Measurements from ENCODE around the gene ZNRF1. TPM values are rescaled to one million over a fixed set of nuclear protein-coding genes. Genes with fewer than 3 reads are reported as not detected.

Gene ZNRF1
- total and polyA plus RNA-seq, 10 of the 15 experiments (the other 5 are each of a cell fraction or from before 2014, with no cell fraction given): 5.8 to 25.9 (median 14.3) TPM

DNA sequence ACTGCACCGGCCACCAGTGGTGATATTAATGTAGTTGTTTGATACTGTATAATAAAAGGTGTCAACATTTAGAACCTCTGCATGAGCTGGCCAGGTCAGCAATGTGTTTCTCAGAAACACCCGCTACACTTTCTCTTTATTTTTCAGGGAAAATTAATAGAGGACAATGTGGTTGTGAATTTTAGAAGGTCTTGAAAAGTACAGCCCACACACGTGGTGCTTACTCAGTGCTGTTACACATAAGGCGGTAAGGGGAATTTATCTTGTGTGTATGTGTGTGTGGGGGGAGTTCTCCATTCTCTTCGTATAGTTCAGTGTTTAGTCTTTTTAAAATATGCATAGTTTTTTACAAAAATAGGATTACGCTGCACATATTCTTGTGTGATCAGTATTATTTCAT is 145.1 kb downstream of the ZNRF1 start:
- in situ Hi-C loops (cut with MboI) (no loop called here), intact Hi-C loops (cut with micrococcal nuclease; ENCODE audit: unreplicated experiment) (no loop called here)
- CTCF ChIA-PET: no interaction called here

DNA sequence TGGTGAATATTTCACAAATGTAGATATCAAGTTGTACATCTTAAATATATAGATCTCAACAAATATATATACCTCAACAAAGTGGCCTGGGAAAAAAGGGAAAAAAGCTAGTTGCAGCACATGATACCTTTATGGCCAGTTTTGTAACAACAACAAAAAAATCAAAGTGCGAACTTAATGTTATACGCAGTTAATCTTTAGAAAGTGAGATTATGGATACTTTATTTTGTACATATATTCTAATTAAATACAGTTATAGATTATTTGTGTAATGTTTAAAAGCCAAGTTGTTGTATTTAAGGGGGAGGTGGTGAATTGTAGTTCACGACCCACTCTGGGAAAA is 149.1 kb downstream of the ZNRF1 start:
- H3K27ac ChIP-seq (ENCODE audit: control insufficient read depth, insufficient read depth): no peak overlapping the region
- ChIA-PET SMC1A (ENCODE audit: uncharacterized antibody, unreplicated experiment) (no interaction called here), RAD21 (ENCODE audit: unreplicated experiment) (no interaction called here), CTCF (no interaction called here), POLR2A (no interaction called here)
- no peaks in the 10 kb centered on the region for H4K20me1 ChIP-seq (ENCODE audit: control insufficient read depth, insufficient read depth)
- peaks cover 9% of the 10 kb centered on the region for H3K9me3 ChIP-seq (replicated peaks; ENCODE audit: control insufficient read depth, insufficient read depth, low read length)
- no peak overlapping the region for H3K4me3 ChIP-seq
- in situ Hi-C loops (cut with MboI): no loop called here
- no peaks in the 10 kb centered on the region for H3K36me3 ChIP-seq (ENCODE audit: control insufficient read depth in 2 of 2, insufficient read depth in 2 of 2, low read length in 1 of 2)
- TF ChIP-seq IRF3 (IDR thresholded peaks at IDR 0.05) (no peak), TCF7 (IDR thresholded peaks at IDR 0.05; ENCODE audit: borderline replicate concordance) (0 out of 2 replicates have a peak, but pooled peaks have one; percentile 29)
- intact Hi-C loops (cut with micrococcal nuclease; ENCODE audit: unreplicated experiment): no loop called here
- peaks cover 5% of the 10 kb centered on the region for H3K79me2 ChIP-seq (ENCODE audit: control insufficient read depth, insufficient read depth, low read length)
- 65% methylated on average over 3 of the region's 3 CpGs for WGBS (ENCODE audit: insufficient coverage, insufficient replicate concordance, low lambda C conversion rate, missing lambda C conversion rate)
- no peaks in the 10 kb centered on the region for H3K27me3 ChIP-seq (replicated peaks in 1 of 2; ENCODE audit: control insufficient read depth in 2 of 2, insufficient read depth in 2 of 2, low read length in 1 of 2)
- no peak overlapping the region; the same call in 1 of the 2 replicates for H3K9ac ChIP-seq (ENCODE audit: control insufficient read depth, insufficient read depth, low read length)
- no peaks in the 10 kb centered on the region for H3K4me1 ChIP-seq (ENCODE audit: control insufficient read depth, insufficient read depth, low read length)
- FAIRE-seq (no peak), ATAC-seq (no peak), DNase-seq (ENCODE audit: low read depth, low spot score) (no peak)
- no TSS peak for BruUV-seq (replicated peaks)
- H2AFZ ChIP-seq (ENCODE audit: control insufficient read depth, low read depth, low read length): peak overlapping the region; percentile 72
- H3K4me2 ChIP-seq (ENCODE audit: control insufficient read depth, insufficient read depth): peak overlapping the region; percentile 41; the same call in 1 of the 2 replicates

More for the DNA sequence above, 145.1 kb downstream of the ZNRF1 start:
- Histone ChIP-seq H3K27me3 (replicated peaks in 1 of 2; ENCODE audit: control insufficient read depth in 2 of 2, insufficient read depth in 2 of 2, low read length in 1 of 2) (no peaks in the 10 kb centered on the region), H3K27ac (ENCODE audit: control insufficient read depth, insufficient read depth) (no peak overlapping the region), H3K9me3 (replicated peaks; ENCODE audit: control insufficient read depth, insufficient read depth, low read length) (no peaks in the 10 kb centered on the region; the same call in 2 of the 3 replicates), H3K79me2 (ENCODE audit: control insufficient read depth, insufficient read depth, low read length) (peaks cover under 1% of the 10 kb centered on the region), H4K20me1 (ENCODE audit: control insufficient read depth, insufficient read depth) (no peaks in the 10 kb centered on the region), H3K36me3 (ENCODE audit: control insufficient read depth in 2 of 2, insufficient read depth in 2 of 2, low read length in 1 of 2) (no peaks in the 10 kb centered on the region), H3K4me2 (ENCODE audit: control insufficient read depth, insufficient read depth) (no peak overlapping the region), H3K4me1 (ENCODE audit: control insufficient read depth, insufficient read depth, low read length) (no peaks in the 10 kb centered on the region), H2AFZ (ENCODE audit: control insufficient read depth, low read depth, low read length) (no peak overlapping the region), H3K4me3 (no peak overlapping the region), H3K9ac (ENCODE audit: control insufficient read depth, insufficient read depth, low read length) (no peak overlapping the region)
- no peak for FAIRE-seq
- ChIA-PET POLR2A (no interaction called here), SMC1A (ENCODE audit: uncharacterized antibody, unreplicated experiment) (no interaction called here), RAD21 (ENCODE audit: unreplicated experiment) (no interaction called here)
- 0 out of 2 replicates have a peak, but pooled peaks have one; percentile 16 for TF ChIP-seq RAD51 (IDR thresholded peaks at IDR 0.05)
- TF ChIP-seq POLR2A (IDR thresholded peaks at IDR 0.05; ENCODE audit: low read depth, low read length): no peak
- BruUV-seq (replicated peaks): no TSS peak
- WGBS (ENCODE audit: insufficient coverage, insufficient replicate concordance, low lambda C conversion rate, missing lambda C conversion rate): 61% methylated on average over 6 of the region's 6 CpGs
- DNase-seq (ENCODE audit: low read depth, low spot score): no peak
- ATAC-seq: no peak

All from GM12878 (cell line).